GM12878 (cell line): ENCODE measurements around the gene AIF1. TPM values are rescaled to one million over a fixed set of nuclear protein-coding genes. Genes with fewer than 3 reads are reported as not detected.

ENCODE experiments used
- CEBPZ ChIP-seq: fragments of 150-350 bp; IDR thresholded peaks from 2 replicates; pipeline ENCODE4 v1.6.1; 2016; ENCODE audit warnings: low read depth, low read length
- CHD1 ChIP-seq: IDR thresholded peaks from 2 replicates; pipeline ENCODE4 v1.6.1; 2012; ENCODE audit warnings: low read depth, low read length, improper control_type of control experiment
- CREM ChIP-seq: IDR thresholded peaks from 2 replicates; pipeline ENCODE4 v1.6.1; 2014; ENCODE audit warnings: antibody characterized with exemption, low read depth
- DPF2 ChIP-seq: fragments of 450-650 bp; IDR thresholded peaks from 2 replicates; pipeline ENCODE4 v1.6.1; 2017; ENCODE audit warnings: mild to moderate bottlenecking
- EP300 ChIP-seq, 2 experiments: fragments of 150-350 bp in 1 of 2; IDR thresholded peaks; 2 replicates each; pipeline ENCODE4 v1.6.1; 2011 to 2012; ENCODE audit warnings: low read depth in 2 of 2, low read length in 2 of 2, borderline replicate concordance in 1 of 2, improper control_type of control experiment in 1 of 2, inconsistent platforms in 1 of 2; ENCODE audit not compliant: control insufficient read depth in 1 of 2
- ETV6 ChIP-seq, 2 experiments: fragments of 450-650 bp in 1 of 2; IDR thresholded peaks in 1 of 2; conservative IDR thresholded peaks in 1 of 2; 2 replicates each; pipeline ENCODE4 v1.6.1; 2014; ENCODE audit warnings: antibody characterized with exemption in 1 of 2, borderline replicate concordance in 1 of 2, low read depth in 1 of 2, mild to moderate bottlenecking in 1 of 2, moderate library complexity in 1 of 2
- HDAC2 ChIP-seq: fragments of 200-600 bp; sonication (generic); IDR thresholded peaks from 2 replicates; pipeline ENCODE4 v1.6.1; 2017
- MTA2 ChIP-seq: fragments of 450-650 bp; IDR thresholded peaks from 2 replicates; pipeline ENCODE4 v1.6.1; 2016; ENCODE audit warnings: low read depth, mild to moderate bottlenecking, moderate library complexity
- MXI1 ChIP-seq: fragments of 150-350 bp; IDR thresholded peaks from 2 replicates; pipeline ENCODE4 v1.6.1; 2011; ENCODE audit warnings: low read depth, mild to moderate bottlenecking, inconsistent platforms, low read length, improper control_type of control experiment
- MYC ChIP-seq: IDR thresholded peaks from 2 replicates; pipeline ENCODE4 v1.6.1; 2011; ENCODE audit warnings: mild to moderate bottlenecking, low read length, moderate library complexity, inconsistent platforms; ENCODE audit not compliant: insufficient read depth, insufficient replicate concordance, insufficient read length, severe bottlenecking
- NFYA ChIP-seq: IDR thresholded peaks from 2 replicates; pipeline ENCODE4 v1.6.1; 2011; ENCODE audit warnings: low read depth, mild to moderate bottlenecking, low read length, improper control_type of control experiment, borderline replicate concordance
- NFYB ChIP-seq: IDR thresholded peaks from 2 replicates; pipeline ENCODE4 v1.6.1; 2011; ENCODE audit warnings: low read depth, mild to moderate bottlenecking, low read length, improper control_type of control experiment, moderate library complexity; ENCODE audit not compliant: insufficient read depth
- PAX5 ChIP-seq: IDR thresholded peaks from 2 replicates; pipeline ENCODE4 v1.6.1; 2011; ENCODE audit warnings: low read depth, low read length, borderline replicate concordance
- PKNOX1 ChIP-seq: fragments of 450-650 bp; IDR thresholded peaks from 2 replicates; pipeline ENCODE4 v1.6.1; 2016; ENCODE audit warnings: mild to moderate bottlenecking
- POLR2A ChIP-seq: IDR thresholded peaks from 2 replicates; pipeline ENCODE4 v1.6.1; 2011; ENCODE audit warnings: low read depth, mild to moderate bottlenecking, low read length
- POU2F2 ChIP-seq: IDR thresholded peaks from 3 replicates; pipeline ENCODE4 v1.6.1; 2011; ENCODE audit warnings: low read depth, mild to moderate bottlenecking, low read length, borderline replicate concordance
- STAT1 ChIP-seq: fragments of 450-650 bp; conservative IDR thresholded peaks from 2 replicates; pipeline ENCODE4 v1.6.1; 2014; ENCODE audit warnings: antibody characterized with exemption, mild to moderate bottlenecking
- ZBTB11 ChIP-seq: fragments of 450-650 bp; formaldehyde crosslinking; IDR thresholded peaks from 2 replicates; pipeline ENCODE4 v1.5.0; 2022; ENCODE audit warnings: mild to moderate bottlenecking, missing genetic modification characterization
- ZNF217 ChIP-seq: fragments of 450-650 bp; IDR thresholded peaks from 2 replicates; pipeline ENCODE4 v1.6.1; 2017; ENCODE audit warnings: antibody characterized with exemption, mild to moderate bottlenecking
- polyA plus RNA-seq, 11 experiments: library from polyadenylated mRNA; depleted of rRNA in 4 of 11; unstranded in 6 of 11; stranded (reverse) in 5 of 11; fragments of >200 nt; fragmentation: Nextera tagmentation in 4 of 11; fragmentation: Illumina TruSeq in 1 of 11; extraction: Ambion mirVana in 4 of 11; extraction: Trizol in 1 of 11; gene quantifications; 1 replicate in 1 of 11; 2 replicates in 10 of 11; pipeline versions ENCODE4 v1.2.1 to v1.2.3, GENCODE V29; 2011 to 2016; ENCODE audit warnings: inconsistent platforms in 2 of 11, missing spikeins in 2 of 11, low read depth in 1 of 11
- total RNA-seq, 4 experiments: library from RNA; depleted of rRNA in 3 of 4; stranded (reverse); fragments of >200 nt in 3 of 4; fragmentation: Illumina TruSeq in 1 of 4; extraction: Trizol in 1 of 4; gene quantifications; 2 replicates each; pipeline versions ENCODE4 v1.2.1 to v1.2.3, GENCODE V29; 2013 to 2021
- TF ChIP-seq, protein P1 (sequence below): fragments of 450-650 bp; IDR thresholded peaks from 2 replicates; pipeline ENCODE4 v1.6.1; 2016; ENCODE audit warnings: mild to moderate bottlenecking

The AIF1 gene
- total and polyA plus RNA-seq, 10 of the 15 experiments (the other 5 are each of a cell fraction or from before 2014, with no cell fraction given) = 1.9 to 256 (median 134) TPM

- 0 out of 2 replicates have a peak, but pooled peaks have one; percentile 12 for TF ChIP-seq PAX5
- no peak for TF ChIP-seq HDAC2
- TF ChIP-seq NFYA = no peak
- TF ChIP-seq ETV6 (conservative IDR thresholded peaks at IDR 0.05 in 1 of 2, IDR thresholded peaks at IDR 0.05 in 1 of 2; ENCODE audit: borderline replicate concordance in 1 of 2, low read depth in 1 of 2) = no peak
- TF ChIP-seq MYC = no peak
- peak; percentile 54; the same call in 1 of the 2 replicates for TF ChIP-seq DPF2
- 0 out of 4 replicates have a peak, but pooled peaks of 1 of the 2 experiments have one; percentile 29 for TF ChIP-seq EP300 (IDR thresholded peaks at IDR 0.05; ENCODE audit: borderline replicate concordance in 1 of 2, control insufficient read depth in 1 of 2, low read depth in 2 of 2, low read length in 2 of 2)
- TF ChIP-seq ZNF217 = no peak
- TF ChIP-seq POU2F2 = peak; percentile 10; the same call in 1 of the 3 replicates
- TF ChIP-seq CEBPZ = no peak
- TF ChIP-seq NFYB = peak; percentile 46; the same call in 1 of the 2 replicates
- peak; percentile 70 for TF ChIP-seq POLR2A
- TF ChIP-seq MTA2 = no peak
- no peak for TF ChIP-seq CHD1
- no peak; the same call in 1 of the 2 replicates for TF ChIP-seq STAT1
- TF ChIP-seq ZBTB11 = 0 out of 2 replicates have a peak, but pooled peaks have one; percentile 23
- 0 out of 2 replicates have a peak, but pooled peaks have one; percentile 59 for TF ChIP-seq MXI1
- TF ChIP-seq CREM = peak; percentile 33; the same call in 1 of the 2 replicates
- peak; percentile 87 for TF ChIP-seq PKNOX1
- TF ChIP-seq, protein P1, sequence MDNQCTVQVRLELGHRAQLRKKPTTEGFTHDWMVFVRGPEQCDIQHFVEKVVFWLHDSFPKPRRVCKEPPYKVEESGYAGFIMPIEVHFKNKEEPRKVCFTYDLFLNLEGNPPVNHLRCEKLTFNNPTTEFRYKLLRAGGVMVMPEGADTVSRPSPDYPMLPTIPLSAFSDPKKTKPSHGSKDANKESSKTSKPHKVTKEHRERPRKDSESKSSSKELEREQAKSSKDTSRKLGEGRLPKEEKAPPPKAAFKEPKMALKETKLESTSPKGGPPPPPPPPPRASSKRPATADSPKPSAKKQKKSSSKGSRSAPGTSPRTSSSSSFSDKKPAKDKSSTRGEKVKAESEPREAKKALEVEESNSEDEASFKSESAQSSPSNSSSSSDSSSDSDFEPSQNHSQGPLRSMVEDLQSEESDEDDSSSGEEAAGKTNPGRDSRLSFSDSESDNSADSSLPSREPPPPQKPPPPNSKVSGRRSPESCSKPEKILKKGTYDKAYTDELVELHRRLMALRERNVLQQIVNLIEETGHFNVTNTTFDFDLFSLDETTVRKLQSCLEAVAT = no peak
Observed at GRCh38 chr6:31576897-31577578, 38.0 kb upstream of the AIF1 start (continued).
